ENCODE results near the gene PSMC4.

Gene PSMC4

GRCh38 chr19:39970675-39971379 is at the start of gene PSMC4:
Gene PSMC4 (plus strand): TSS chr19:39971165. CDS start chr19:39971203, 38 bp downstream.
- Mint-ChIP-seq H3K4me1 (ENCODE audit: low read depth) (peaks cover 30% of the 10 kb centered on the region), H3K27me3 (peaks cover 45% of the 10 kb centered on the region), H3K36me3 (ENCODE audit: low read depth) (peaks cover 48% of the 10 kb centered on the region)

GRCh38 chr19:39923862-39924261 is 47.1 kb upstream of the PSMC4 start:
- H3K27me3 Mint-ChIP-seq = peaks cover 91% of the 10 kb centered on the region
- H3K4me3 Mint-ChIP-seq = no peak overlapping the region
- no peaks in the 10 kb centered on the region for H3K36me3 Mint-ChIP-seq (ENCODE audit: low read depth)
- no peak overlapping the region for H3K27ac Mint-ChIP-seq
- H3K9me3 Mint-ChIP-seq = peaks cover 9% of the 10 kb centered on the region
- H3K4me1 Mint-ChIP-seq (ENCODE audit: low read depth) = peaks cover 9% of the 10 kb centered on the region
- intact Hi-C loops (cut with micrococcal nuclease) = no loop called here

More at GRCh38 chr19:39970675-39971379, at the start of gene PSMC4:
- peak within 1 kb of the TSS; percentile 96 for H3K27ac Mint-ChIP-seq
- peak within 1 kb of the TSS; percentile 98 for H3K4me3 Mint-ChIP-seq
- intact Hi-C loops (cut with micrococcal nuclease) = loop anchor here (1.0 to 10.0 kb wide), 5 partner anchors 26 to 178 kb away; partner anchors contain the start of genes DYRK1B and ZNF546
- no peaks in the 10 kb centered on the region for H3K9me3 Mint-ChIP-seq

- H3K36me3 Mint-ChIP-seq (ENCODE audit: low read depth) = no peaks in the 10 kb centered on the region
- intact Hi-C loops (cut with micrococcal nuclease) = no loop called here
- peaks cover 9% of the 10 kb centered on the region for H3K4me1 Mint-ChIP-seq (ENCODE audit: low read depth)
- no peak overlapping the region for H3K4me3 Mint-ChIP-seq
- H3K27me3 Mint-ChIP-seq = peaks cover 91% of the 10 kb centered on the region
- H3K9me3 Mint-ChIP-seq = peaks cover 6% of the 10 kb centered on the region
- no peak overlapping the region for H3K27ac Mint-ChIP-seq
Observed at GRCh38 chr19:39924389-39924788, 46.6 kb upstream of the PSMC4 start.

- Mint-ChIP-seq H3K36me3 (ENCODE audit: low read depth) (no peaks in the 10 kb centered on the region), H3K27me3 (peaks cover 91% of the 10 kb centered on the region)
- intact Hi-C loops (cut with micrococcal nuclease) = loop anchor here (5.0 kb wide), 1 partner anchor 42 kb away; no protein-coding TSS in a partner anchor
Observed at GRCh38 chr19:39924952-39925351, 46.0 kb upstream of the PSMC4 start.

GRCh38 chr19:39926170-39926760 is 44.7 kb upstream of the PSMC4 start:
- Mint-ChIP-seq H3K36me3 (ENCODE audit: low read depth) (no peaks in the 10 kb centered on the region), H3K27ac (no peak overlapping the region), H3K4me1 (ENCODE audit: low read depth) (peaks cover 9% of the 10 kb centered on the region), H3K9me3 (no peaks in the 10 kb centered on the region), H3K27me3 (peaks cover 94% of the 10 kb centered on the region), H3K4me3 (no peak overlapping the region)
- intact Hi-C loops (cut with micrococcal nuclease) = loop anchor here (5.0 kb wide), 1 partner anchor 41 kb away; no protein-coding TSS in a partner anchor

More at GRCh38 chr19:39924952-39925351, 46.0 kb upstream of the PSMC4 start:
- Mint-ChIP-seq H3K27ac (no peak overlapping the region), H3K9me3 (peaks cover under 1% of the 10 kb centered on the region), H3K4me3 (no peak overlapping the region), H3K4me1 (ENCODE audit: low read depth) (peaks cover 9% of the 10 kb centered on the region)

GRCh38 chr19:39927076-39927475 is 43.9 kb upstream of the PSMC4 start:
- Mint-ChIP-seq H3K27me3 (peaks cover 98% of the 10 kb centered on the region), H3K4me3 (no peak overlapping the region), H3K4me1 (ENCODE audit: low read depth) (peaks cover 9% of the 10 kb centered on the region), H3K27ac (no peak overlapping the region), H3K36me3 (ENCODE audit: low read depth) (no peaks in the 10 kb centered on the region), H3K9me3 (no peaks in the 10 kb centered on the region)
- intact Hi-C loops (cut with micrococcal nuclease) = loop anchor here (5.0 kb wide), 1 partner anchor 40 kb away; no protein-coding TSS in a partner anchor

- Mint-ChIP-seq H3K27me3 (peaks cover 97% of the 10 kb centered on the region), H3K27ac (no peak overlapping the region), H3K36me3 (ENCODE audit: low read depth) (no peaks in the 10 kb centered on the region), H3K4me1 (ENCODE audit: low read depth) (peaks cover 9% of the 10 kb centered on the region), H3K4me3 (no peak overlapping the region), H3K9me3 (no peaks in the 10 kb centered on the region)
- intact Hi-C loops (cut with micrococcal nuclease) = loop anchor here (5.0 kb wide), 1 partner anchor 40 kb away; no protein-coding TSS in a partner anchor
Observed at GRCh38 chr19:39927524-39928356, 43.2 kb upstream of the PSMC4 start.

GRCh38 chr19:39928357-39928725 is 42.6 kb upstream of the PSMC4 start:
- no peaks in the 10 kb centered on the region for H3K36me3 Mint-ChIP-seq (ENCODE audit: low read depth)
- H3K27me3 Mint-ChIP-seq = peaks cover 97% of the 10 kb centered on the region
- peaks cover 9% of the 10 kb centered on the region for H3K4me1 Mint-ChIP-seq (ENCODE audit: low read depth)
- no peak overlapping the region for H3K27ac Mint-ChIP-seq
- no peak overlapping the region for H3K4me3 Mint-ChIP-seq
- H3K9me3 Mint-ChIP-seq = no peaks in the 10 kb centered on the region
- intact Hi-C loops (cut with micrococcal nuclease) = loop anchor here (5.0 kb wide), 1 partner anchor 39 kb away; no protein-coding TSS in a partner anchor

- no peaks in the 10 kb centered on the region for H3K36me3 Mint-ChIP-seq (ENCODE audit: low read depth)
- peaks cover 97% of the 10 kb centered on the region for H3K27me3 Mint-ChIP-seq
- peaks cover 10% of the 10 kb centered on the region for H3K4me1 Mint-ChIP-seq (ENCODE audit: low read depth)
- H3K4me3 Mint-ChIP-seq = no peak overlapping the region
- intact Hi-C loops (cut with micrococcal nuclease) = loop anchor here (5.0 kb wide), 1 partner anchor 38 kb away; no protein-coding TSS in a partner anchor
- H3K9me3 Mint-ChIP-seq = peaks cover 6% of the 10 kb centered on the region
- H3K27ac Mint-ChIP-seq = no peak overlapping the region
Observed at GRCh38 chr19:39929750-39930149, 41.2 kb upstream of the PSMC4 start.

GRCh38 chr19:39934584-39935363 is 36.2 kb upstream of the PSMC4 start, which contains the start of gene FCGBP:
Gene FCGBP (minus strand): TSS chr19:39934634.
- Mint-ChIP-seq H3K4me1 (ENCODE audit: low read depth) (peaks cover 48% of the 10 kb centered on the region), H3K36me3 (ENCODE audit: low read depth) (no peaks in the 10 kb centered on the region), H3K4me3 (no peak within 1 kb of the TSS), H3K27ac (no peak within 1 kb of the TSS), H3K27me3 (peaks cover 94% of the 10 kb centered on the region), H3K9me3 (peaks cover 17% of the 10 kb centered on the region)
- intact Hi-C loops (cut with micrococcal nuclease) = no loop called here

GRCh38 chr19:39935364-39935661 is 35.7 kb upstream of the PSMC4 start:
- intact Hi-C loops (cut with micrococcal nuclease) = no loop called here
- H3K36me3 Mint-ChIP-seq (ENCODE audit: low read depth) = peaks cover 2% of the 10 kb centered on the region
- no peak overlapping the region for H3K27ac Mint-ChIP-seq
- H3K27me3 Mint-ChIP-seq = peaks cover 94% of the 10 kb centered on the region
- peaks cover 52% of the 10 kb centered on the region for H3K4me1 Mint-ChIP-seq (ENCODE audit: low read depth)
- H3K9me3 Mint-ChIP-seq = peaks cover 23% of the 10 kb centered on the region
- no peak overlapping the region for H3K4me3 Mint-ChIP-seq

- no peak overlapping the region for H3K27ac Mint-ChIP-seq
- peaks cover 59% of the 10 kb centered on the region for H3K4me1 Mint-ChIP-seq (ENCODE audit: low read depth)
- H3K4me3 Mint-ChIP-seq = no peak overlapping the region
- peaks cover 10% of the 10 kb centered on the region for H3K36me3 Mint-ChIP-seq (ENCODE audit: low read depth)
- peaks cover 29% of the 10 kb centered on the region for H3K9me3 Mint-ChIP-seq
- intact Hi-C loops (cut with micrococcal nuclease) = no loop called here
- peaks cover 94% of the 10 kb centered on the region for H3K27me3 Mint-ChIP-seq
Observed at GRCh38 chr19:39936020-39936419, 34.9 kb upstream of the PSMC4 start.

- Mint-ChIP-seq H3K27me3 (peaks cover 92% of the 10 kb centered on the region), H3K4me1 (ENCODE audit: low read depth) (peaks cover 65% of the 10 kb centered on the region), H3K27ac (no peak overlapping the region), H3K4me3 (no peak overlapping the region), H3K36me3 (ENCODE audit: low read depth) (peaks cover 12% of the 10 kb centered on the region), H3K9me3 (peaks cover 29% of the 10 kb centered on the region)
- intact Hi-C loops (cut with micrococcal nuclease) = no loop called here
Observed at GRCh38 chr19:39936622-39937021, 34.3 kb upstream of the PSMC4 start.

Data from dendritic cell treated with granulocyte-macrophage colony-stimulating factor and Interleukin-4, amounts not matched to agents 40 ng/mL and 50 ng/mL, for 4 days (primary cell).